GM21723 (cell line): ENCODE results near the gene SLC66A2.

Source experiments
- ATAC-seq: cut with Tn5 transposase; IDR thresholded peaks from one replicate; pipeline ENCODE4 v1.9.1; 2021; ENCODE audit warnings: mild to moderate bottlenecking, moderate library complexity; ENCODE audit not compliant: unreplicated experiment

The SLC66A2 gene

GRCh38 chr18:79938196-79938595 is 13.3 kb downstream of the SLC66A2 start:
- no peak for ATAC-seq

GRCh38 chr18:79937103-79937860 is 14.2 kb downstream of the SLC66A2 start:
- ATAC-seq = no peak

GRCh38 chr18:79936641-79937040 is 14.8 kb downstream of the SLC66A2 start:
- ATAC-seq = no peak

GRCh38 chr18:79935925-79936324 is 15.5 kb downstream of the SLC66A2 start:
- ATAC-seq = no peak

GRCh38 chr18:79935499-79935898 is 16.0 kb downstream of the SLC66A2 start:
- no peak for ATAC-seq

- no peak for ATAC-seq
Observed at GRCh38 chr18:79935098-79935480, 16.4 kb downstream of the SLC66A2 start.

GRCh38 chr18:79934311-79935097 is 16.9 kb downstream of the SLC66A2 start:
- no peak for ATAC-seq

GRCh38 chr18:79933765-79934164 is 17.7 kb downstream of the SLC66A2 start:
- ATAC-seq = no peak

- ATAC-seq = no peak
Observed at GRCh38 chr18:79932907-79933306, 18.5 kb downstream of the SLC66A2 start.

GRCh38 chr18:79931475-79931874 is 20.0 kb downstream of the SLC66A2 start:
- no peak for ATAC-seq

- ATAC-seq = no peak
Observed at GRCh38 chr18:79930020-79930642, 21.3 kb downstream of the SLC66A2 start.

- ATAC-seq = no peak
Observed at GRCh38 chr18:79928563-79928960, 22.9 kb downstream of the SLC66A2 start.

GRCh38 chr18:79927607-79928562 is 23.6 kb downstream of the SLC66A2 start:
- no peak for ATAC-seq

GRCh38 chr18:79926715-79927606 is 24.5 kb downstream of the SLC66A2 start:
- no peak for ATAC-seq

GRCh38 chr18:79926306-79926705 is 25.1 kb downstream of the SLC66A2 start:
- ATAC-seq = no peak

- no peak for ATAC-seq
Observed at GRCh38 chr18:79924814-79925731, 26.4 kb downstream of the SLC66A2 start.

- ATAC-seq = no peak
Observed at GRCh38 chr18:79923896-79924585, 27.4 kb downstream of the SLC66A2 start.

GRCh38 chr18:79922971-79923411 is 28.5 kb downstream of the SLC66A2 start:
- no peak for ATAC-seq
